ENCODE results near the gene VPS13D. TPM values are rescaled to one million over a fixed set of nuclear protein-coding genes. Genes with fewer than 3 reads are reported as not detected.

VPS13D gene
- total RNA-seq, 1 experiment from 2014 or later = 29.0 TPM

- ChIA-PET POLR2A (interaction anchor here (0.6 kb wide), 1 partner anchor 75 kb away, joined by 4 read pairs; no protein-coding TSS in a partner anchor), CTCF (interaction anchor here (1.9 kb wide), 1 partner anchor 25 kb away, joined by 5 read pairs; no protein-coding TSS in a partner anchor)
- Mint-ChIP-seq H3K4me3 (no peak overlapping the region), H3K36me3 (peaks cover 31% of the 10 kb centered on the region), H3K27me3 (ENCODE audit: low read depth) (no peaks in the 10 kb centered on the region), H3K9me3 (no peaks in the 10 kb centered on the region), H3K27ac (peak overlapping the region; percentile 39; the same call in 1 of the 2 replicates), H3K4me1 (peaks cover 16% of the 10 kb centered on the region)
- no peak for DNase-seq (ENCODE audit: low spot score)
- no peak for ATAC-seq
- TF ChIP-seq SMAD3 (CRISPR knock-in tag; IDR thresholded peaks at IDR 0.05; ENCODE audit: borderline replicate concordance) (no peak), ATF3 (CRISPR knock-in tag; conservative IDR thresholded peaks at IDR 0.05) (no peak), JAZF1 (CRISPR knock-in tag; IDR thresholded peaks at IDR 0.05) (no peak), ZSCAN18 (CRISPR knock-in tag; IDR thresholded peaks at IDR 0.05) (no peak), ZNF423 (CRISPR knock-in tag; IDR thresholded peaks at IDR 0.05) (no peak)
These were observed 21.6 kb downstream of the VPS13D start for GRCh38 chr1:12251442-12251841.

- H3K4me1 Mint-ChIP-seq = no peaks in the 10 kb centered on the region
- DNase-seq (ENCODE audit: low spot score) = no peak
- H3K4me3 Mint-ChIP-seq = no peak overlapping the region
- ChIA-PET POLR2A (interaction anchor here (0.7 kb wide), 1 partner anchor 78 kb away, joined by 4 read pairs; no protein-coding TSS in a partner anchor), CTCF (no interaction called here)
- TF ChIP-seq CREM (CRISPR knock-in tag; IDR thresholded peaks at IDR 0.05) = no peak
- TF ChIP-seq ERG (CRISPR knock-in tag; IDR thresholded peaks at IDR 0.05) = no peak
- TF ChIP-seq PREB (CRISPR knock-in tag; IDR thresholded peaks at IDR 0.05; ENCODE audit: borderline replicate concordance) = no peak
- no peak for TF ChIP-seq PRRX2 (CRISPR knock-in tag; IDR thresholded peaks at IDR 0.05)
- no peak for TF ChIP-seq FOXK1 (CRISPR knock-in tag; IDR thresholded peaks at IDR 0.05)
- no peak for TF ChIP-seq PRDM15 (CRISPR knock-in tag; IDR thresholded peaks at IDR 0.05)
- no peak for TF ChIP-seq SMAD3 (CRISPR knock-in tag; IDR thresholded peaks at IDR 0.05; ENCODE audit: borderline replicate concordance)
- TF ChIP-seq ELF4 (CRISPR knock-in tag; IDR thresholded peaks at IDR 0.05; ENCODE audit: low read depth) = no peak
- TF ChIP-seq CBFB (CRISPR knock-in tag; IDR thresholded peaks at IDR 0.05; ENCODE audit: low read depth) = no peak
- H3K36me3 Mint-ChIP-seq = peaks cover 31% of the 10 kb centered on the region
- H3K9me3 Mint-ChIP-seq = no peaks in the 10 kb centered on the region
- no peak overlapping the region for H3K27ac Mint-ChIP-seq
- ATAC-seq = no peak
- no peaks in the 10 kb centered on the region for H3K27me3 Mint-ChIP-seq (ENCODE audit: low read depth)
These were observed 26.1 kb downstream of the VPS13D start for GRCh38 chr1:12255913-12256312.

GRCh38 chr1:12258272-12258671 lies 28.4 kb downstream of the VPS13D start:
- Mint-ChIP-seq H3K9me3 (no peaks in the 10 kb centered on the region), H3K36me3 (peaks cover 38% of the 10 kb centered on the region), H3K27me3 (ENCODE audit: low read depth) (no peaks in the 10 kb centered on the region), H3K4me1 (no peaks in the 10 kb centered on the region), H3K4me3 (no peak overlapping the region), H3K27ac (no peak overlapping the region)
- CTCF ChIA-PET = no interaction called here
- DNase-seq (ENCODE audit: low spot score) (no peak), ATAC-seq (no peak)
- POLR2A ChIA-PET = no interaction called here
- TF ChIP-seq TEAD1 (CRISPR knock-in tag; IDR thresholded peaks at IDR 0.05) (no peak), FOXK1 (CRISPR knock-in tag; IDR thresholded peaks at IDR 0.05) (no peak), ZNF121 (CRISPR knock-in tag; IDR thresholded peaks at IDR 0.05) (no peak), PREB (CRISPR knock-in tag; IDR thresholded peaks at IDR 0.05; ENCODE audit: borderline replicate concordance) (no peak), NR3C1 (CRISPR knock-in tag; conservative IDR thresholded peaks at IDR 0.05; ENCODE audit: low read depth) (no peak), ZBTB43 (CRISPR knock-in tag; IDR thresholded peaks at IDR 0.05) (no peak), CDX4 (CRISPR knock-in tag; IDR thresholded peaks at IDR 0.05; ENCODE audit: borderline replicate concordance) (no peak), MAX (CRISPR knock-in tag; IDR thresholded peaks at IDR 0.05) (no peak)

Measured in WTC11 (cell line).